H9 (cell line): Measurements from ENCODE around the gene AP4E1. TPM values are rescaled to one million over a fixed set of nuclear protein-coding genes. Genes with fewer than 3 reads are reported as not detected.

Source experiments
- DNase-seq: peaks from one replicate; pipeline ENCODE4 v3.0.0-alpha.2; 2017
- H2AFZ ChIP-seq: one replicate; pipeline ENCODE4 v1.6.1; 2013; ENCODE audit warnings: mild to moderate bottlenecking, low read length, control low read depth, moderate library complexity
- H2AK5ac ChIP-seq: 2 replicates; pipeline ENCODE4 v1.6.1; 2013; ENCODE audit warnings: low read length, control low read depth, mixed read lengths; ENCODE audit not compliant: insufficient read length
- H2BK120ac ChIP-seq: one replicate; pipeline ENCODE4 v1.6.1; 2013; ENCODE audit warnings: low read depth, mild to moderate bottlenecking, low read length, control low read depth, inconsistent platforms; ENCODE audit not compliant: poor library complexity, severe bottlenecking
- H2BK12ac ChIP-seq: 2 replicates; pipeline ENCODE4 v1.6.1; 2013; ENCODE audit warnings: low read length, control low read depth, mixed read lengths, low read depth; ENCODE audit not compliant: insufficient read length
- H2BK15ac ChIP-seq: 2 replicates; pipeline ENCODE4 v1.6.1; 2013; ENCODE audit warnings: low read depth, low read length, control low read depth
- H2BK20ac ChIP-seq: one replicate; pipeline ENCODE4 v1.6.1; 2013; ENCODE audit warnings: low read depth, mild to moderate bottlenecking, low read length, control low read depth, inconsistent platforms; ENCODE audit not compliant: poor library complexity, severe bottlenecking
- H2BK5ac ChIP-seq: 2 replicates; pipeline ENCODE4 v1.6.1; 2013; ENCODE audit warnings: low read length, control low read depth, mixed read lengths; ENCODE audit not compliant: insufficient read length
- H3K14ac ChIP-seq: 2 replicates; pipeline ENCODE4 v1.6.1; 2013; ENCODE audit warnings: low read length, control low read depth; ENCODE audit not compliant: insufficient read depth
- H3K18ac ChIP-seq: 2 replicates; pipeline ENCODE4 v1.6.1; 2013; ENCODE audit warnings: low read depth, mild to moderate bottlenecking, mixed read lengths, low read length, control low read depth; ENCODE audit not compliant: insufficient read length
- H3K23ac ChIP-seq: 2 replicates; pipeline ENCODE4 v1.6.1; 2013; ENCODE audit warnings: low read length, control low read depth, mixed read lengths, low read depth; ENCODE audit not compliant: insufficient read length
- H3K23me2 ChIP-seq: 2 replicates; pipeline ENCODE4 v1.6.1; 2013; ENCODE audit warnings: low read depth, mild to moderate bottlenecking, mixed read lengths, low read length, control low read depth; ENCODE audit not compliant: insufficient read length, poor library complexity, severe bottlenecking
- H3K27ac ChIP-seq: 2 replicates; pipeline ENCODE4 v1.5.1; 2013; ENCODE audit warnings: low read length, control low read depth, mixed read lengths, low read depth; ENCODE audit not compliant: insufficient read length
- H3K27me3 ChIP-seq: 2 replicates; pipeline ENCODE4 v1.6.1; 2013; ENCODE audit warnings: low read length, control low read depth, inconsistent platforms; ENCODE audit not compliant: insufficient read depth
- H3K4ac ChIP-seq: 2 replicates; pipeline ENCODE4 v1.6.1; 2013; ENCODE audit warnings: low read depth, mild to moderate bottlenecking, control low read depth, inconsistent platforms, low read length, moderate library complexity
- H3K4me1 ChIP-seq: 2 replicates; pipeline ENCODE4 v1.6.1; 2013; ENCODE audit warnings: low read length, control low read depth, inconsistent platforms; ENCODE audit not compliant: insufficient read depth
- H3K4me2 ChIP-seq: 2 replicates; pipeline ENCODE4 v1.6.1; 2013; ENCODE audit warnings: low read length, control low read depth, mixed read lengths; ENCODE audit not compliant: insufficient read length, insufficient read depth
- H3K56ac ChIP-seq: 2 replicates; pipeline ENCODE4 v1.6.1; 2013; ENCODE audit warnings: low read depth, mild to moderate bottlenecking, mixed read lengths, low read length, control low read depth; ENCODE audit not compliant: insufficient read length
- H3K79me1 ChIP-seq: 2 replicates; pipeline ENCODE4 v1.6.1; 2013; ENCODE audit warnings: low read depth, mild to moderate bottlenecking, moderate library complexity, low read length, control low read depth, inconsistent platforms; ENCODE audit not compliant: insufficient read depth, poor library complexity, severe bottlenecking
- H3K79me2 ChIP-seq: 2 replicates; pipeline ENCODE4 v1.6.1; 2013; ENCODE audit warnings: low read length, control low read depth, inconsistent platforms; ENCODE audit not compliant: insufficient read depth
- H3K9ac ChIP-seq: 2 replicates; pipeline ENCODE4 v1.6.1; 2013; ENCODE audit warnings: low read length, control low read depth, mixed read lengths; ENCODE audit not compliant: insufficient read length; ENCODE audit errors: extremely low read depth
- H3K9me3 ChIP-seq: one replicate; pipeline ENCODE4 v1.6.1; 2013; ENCODE audit warnings: low read depth, low read length, inconsistent platforms; ENCODE audit not compliant: control insufficient read depth
- H3T11ph ChIP-seq: one replicate; pipeline ENCODE4 v1.6.1; 2013; ENCODE audit warnings: mild to moderate bottlenecking, low read length, control low read depth, inconsistent platforms
- H4K20me1 ChIP-seq: one replicate; pipeline ENCODE4 v1.6.1; 2013; ENCODE audit not compliant: control insufficient read depth, insufficient read length, insufficient read depth
- H4K5ac ChIP-seq: 2 replicates; pipeline ENCODE4 v1.6.1; 2013; ENCODE audit warnings: low read depth, mild to moderate bottlenecking, mixed read lengths, low read length, control low read depth; ENCODE audit not compliant: insufficient read length
- H4K8ac ChIP-seq: replicated peaks from 2 replicates; pipeline ENCODE4 v1.6.1; 2013; ENCODE audit warnings: low read length, control low read depth, mixed read lengths, low read depth; ENCODE audit not compliant: insufficient read length
- H4K91ac ChIP-seq: 2 replicates; pipeline ENCODE4 v1.6.1; 2013; ENCODE audit warnings: low read depth, mild to moderate bottlenecking, moderate library complexity, mixed read lengths, low read length, control low read depth; ENCODE audit not compliant: insufficient read length
- H3K27ac Mint-ChIP-seq, 3 experiments: 2 replicates in 2 of 3; 3 replicates in 1 of 3; pipeline ENCODE4 v1.8.0; 2020 to 2021; ENCODE audit warnings: mixed read lengths in 3 of 3, mild to moderate bottlenecking in 1 of 3, moderate library complexity in 1 of 3
- H3K27me3 Mint-ChIP-seq: 2 replicates; pipeline ENCODE4 v1.8.0; 2021; ENCODE audit warnings: low read depth, mild to moderate bottlenecking, moderate library complexity, mixed read lengths
- H3K36me3 Mint-ChIP-seq, 3 experiments: 2 replicates in 2 of 3; 3 replicates in 1 of 3; pipeline ENCODE4 v1.8.0; 2020 to 2021; ENCODE audit warnings: low read depth in 3 of 3, mixed read lengths in 3 of 3; ENCODE audit not compliant: insufficient read depth in 1 of 3
- H3K4me1 Mint-ChIP-seq, 2 experiments: 2 replicates each; pipeline ENCODE4 v1.8.0; 2020; ENCODE audit warnings: mixed read lengths in 2 of 2
- H3K4me3 Mint-ChIP-seq, 2 experiments: 2 replicates in 1 of 2; 3 replicates in 1 of 2; pipeline ENCODE4 v1.8.0; 2020 to 2021; ENCODE audit warnings: mild to moderate bottlenecking in 2 of 2, mixed read lengths in 2 of 2, moderate library complexity in 1 of 2
- H3K9me3 Mint-ChIP-seq, 2 experiments: 2 replicates in 1 of 2; 3 replicates in 1 of 2; pipeline ENCODE4 v1.8.0; 2020; ENCODE audit warnings: mild to moderate bottlenecking in 2 of 2, mixed read lengths in 2 of 2, moderate library complexity in 1 of 2
- WGBS: extraction: QIAGEN DNeasy Blood & Tissue Kit; methylation state at CpG from one replicate; pipeline ENCODE4 v1.1.7; 2013; ENCODE audit warnings: missing lambda C conversion rate, low lambda C conversion rate, mixed read lengths; ENCODE audit not compliant: insufficient read length; ENCODE audit errors: extremely low coverage; 5-methylcytosine and 5-hydroxymethylcytosine counted together
- total RNA-seq: library from RNA; stranded (reverse); gene quantifications from 2 replicates; pipeline ENCODE4 v1.2.1, GENCODE V29; 2021
- TF ChIP-seq, protein P1 (sequence below): fragments of 200-600 bp; sonication (generic); conservative IDR thresholded peaks from 3 replicates; pipeline ENCODE4 v1.8.0; 2021; ENCODE audit warnings: antibody characterized with exemption, mild to moderate bottlenecking

Gene AP4E1
- total RNA-seq, 1 experiment from 2014 or later: 13.8 TPM

DNA sequence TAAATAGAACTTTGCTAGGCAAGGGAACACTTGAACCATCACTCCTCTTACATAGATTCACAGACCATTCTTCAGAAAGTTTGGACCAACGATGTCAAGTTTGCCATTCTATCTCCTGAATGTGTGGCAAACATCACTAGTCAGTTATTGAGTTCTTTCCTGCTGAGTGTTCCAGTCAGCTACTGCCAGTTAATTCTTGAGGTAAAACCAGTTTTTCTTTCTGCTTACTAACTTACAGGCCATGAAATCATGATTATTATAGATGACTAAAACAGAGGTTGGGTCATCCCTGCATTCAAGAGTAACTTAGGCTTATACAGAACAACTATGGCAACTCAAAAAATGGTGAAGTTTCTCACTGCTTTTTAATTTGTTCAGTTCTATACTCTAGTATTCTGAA is 88.2 kb downstream of the AP4E1 start:
- Mint-ChIP-seq H3K27ac (no peak overlapping the region; a peak in 1 of 7 replicates), H3K36me3 (peaks cover 0 to 6% (median 0%) of the 10 kb centered on the region in 3 experiments; a peak in 3 of 7 replicates), H3K4me3 (no peak overlapping the region), H3K4me1 (no peaks in the 10 kb centered on the region; a peak in 2 of 4 replicates), H3K27me3 (no peaks in the 10 kb centered on the region), H3K9me3 (no peaks in the 10 kb centered on the region)
- Histone ChIP-seq H2BK20ac (no peak overlapping the region), H3T11ph (no peak overlapping the region), H4K5ac (no peak overlapping the region), H2BK120ac (no peak overlapping the region), H4K91ac (no peak overlapping the region), H3K18ac (no peak overlapping the region), H3K4me1 (no peaks in the 10 kb centered on the region), H4K20me1 (no peaks in the 10 kb centered on the region), H2AFZ (no peak overlapping the region), H2AK5ac (no peak overlapping the region), H3K79me1 (no peaks in the 10 kb centered on the region), H3K4ac (no peak overlapping the region), H2BK12ac (no peak overlapping the region), H4K8ac (no peak overlapping the region), H3K27ac (no peak overlapping the region), H3K23ac (no peak overlapping the region), H3K9me3 (no peaks in the 10 kb centered on the region), H3K4me2 (no peak overlapping the region), H3K9ac (no peak overlapping the region), H2BK15ac (no peak overlapping the region), H2BK5ac (no peak overlapping the region), H3K27me3 (no peaks in the 10 kb centered on the region), H3K23me2 (no peaks in the 10 kb centered on the region), H3K79me2 (no peaks in the 10 kb centered on the region), H3K14ac (no peak overlapping the region), H3K56ac (no peak overlapping the region)
- no CpG with 5 or more reads among the region's 1 CpG for WGBS
- DNase-seq: no peak
- TF ChIP-seq, protein P1, sequence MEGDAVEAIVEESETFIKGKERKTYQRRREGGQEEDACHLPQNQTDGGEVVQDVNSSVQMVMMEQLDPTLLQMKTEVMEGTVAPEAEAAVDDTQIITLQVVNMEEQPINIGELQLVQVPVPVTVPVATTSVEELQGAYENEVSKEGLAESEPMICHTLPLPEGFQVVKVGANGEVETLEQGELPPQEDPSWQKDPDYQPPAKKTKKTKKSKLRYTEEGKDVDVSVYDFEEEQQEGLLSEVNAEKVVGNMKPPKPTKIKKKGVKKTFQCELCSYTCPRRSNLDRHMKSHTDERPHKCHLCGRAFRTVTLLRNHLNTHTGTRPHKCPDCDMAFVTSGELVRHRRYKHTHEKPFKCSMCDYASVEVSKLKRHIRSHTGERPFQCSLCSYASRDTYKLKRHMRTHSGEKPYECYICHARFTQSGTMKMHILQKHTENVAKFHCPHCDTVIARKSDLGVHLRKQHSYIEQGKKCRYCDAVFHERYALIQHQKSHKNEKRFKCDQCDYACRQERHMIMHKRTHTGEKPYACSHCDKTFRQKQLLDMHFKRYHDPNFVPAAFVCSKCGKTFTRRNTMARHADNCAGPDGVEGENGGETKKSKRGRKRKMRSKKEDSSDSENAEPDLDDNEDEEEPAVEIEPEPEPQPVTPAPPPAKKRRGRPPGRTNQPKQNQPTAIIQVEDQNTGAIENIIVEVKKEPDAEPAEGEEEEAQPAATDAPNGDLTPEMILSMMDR: no peak
